BLaER1 (cell line): Measurements from ENCODE around the gene KHK.

Experiments used
- H3K27ac ChIP-seq: shearing (Covaris generic); formaldehyde crosslinking; 2 replicates; pipeline ENCODE4 v1.8.1; 2022
- H3K27me3 ChIP-seq: shearing (Covaris generic); formaldehyde crosslinking; 2 replicates; pipeline ENCODE4 v1.8.1; 2022
- H3K36me3 ChIP-seq: shearing (Covaris generic); formaldehyde crosslinking; 2 replicates; pipeline ENCODE4 v1.8.1; 2022
- H3K4me1 ChIP-seq: shearing (Covaris generic); formaldehyde crosslinking; 2 replicates; pipeline ENCODE4 v1.8.1; 2022
- H3K4me2 ChIP-seq: shearing (Covaris generic); formaldehyde crosslinking; 2 replicates; pipeline ENCODE4 v1.8.1; 2022
- H3K4me3 ChIP-seq: shearing (Covaris generic); formaldehyde crosslinking; 2 replicates; pipeline ENCODE4 v1.8.1; 2022
- H3K9ac ChIP-seq: shearing (Covaris generic); formaldehyde crosslinking; 2 replicates; pipeline ENCODE4 v1.8.1; 2022
- H3K9me3 ChIP-seq: shearing (Covaris generic); formaldehyde crosslinking; 2 replicates; pipeline ENCODE4 v1.8.1; 2022
- H4K20me1 ChIP-seq: shearing (Covaris generic); formaldehyde crosslinking; 2 replicates; pipeline ENCODE4 v1.8.1; 2022
- Cebpa-rat ChIP-seq: shearing (Covaris generic); IDR thresholded peaks from 2 replicates; pipeline ENCODE4 v1.8.1; 2022

KHK gene

GRCh38 chr2:27145682-27146081, 59.1 kb downstream of the KHK start:
- TF ChIP-seq Cebpa-rat = no peak
- Histone ChIP-seq H3K4me1 (peaks cover 14% of the 10 kb centered on the region), H3K27ac (no peak overlapping the region), H3K4me2 (no peak overlapping the region), H3K9ac (no peak overlapping the region), H3K36me3 (no peaks in the 10 kb centered on the region), H4K20me1 (no peaks in the 10 kb centered on the region), H3K9me3 (no peaks in the 10 kb centered on the region), H3K4me3 (no peak overlapping the region), H3K27me3 (no peaks in the 10 kb centered on the region)

- no peak overlapping the region for H3K9ac ChIP-seq
- H3K9me3 ChIP-seq = no peaks in the 10 kb centered on the region
- no peaks in the 10 kb centered on the region for H3K27me3 ChIP-seq
- H3K4me1 ChIP-seq = peaks cover 14% of the 10 kb centered on the region
- H3K27ac ChIP-seq = no peak overlapping the region
- H4K20me1 ChIP-seq = no peaks in the 10 kb centered on the region
- no peaks in the 10 kb centered on the region for H3K36me3 ChIP-seq
- no peak overlapping the region for H3K4me3 ChIP-seq
- no peak for TF ChIP-seq Cebpa-rat
- H3K4me2 ChIP-seq = peak overlapping the region; percentile 45
Observed at GRCh38 chr2:27147935-27148334, 61.4 kb downstream of the KHK start.

GRCh38 chr2:27148801-27149439, 62.3 kb downstream of the KHK start, which contains the start of gene TCF23:
TCF23 (plus strand) TSS chr2:27149004; CDS start chr2:27149134, 130 bp downstream.
- no peak within 1 kb of the TSS for H3K9ac ChIP-seq
- H4K20me1 ChIP-seq = no peaks in the 10 kb centered on the region
- H3K9me3 ChIP-seq = no peaks in the 10 kb centered on the region
- H3K4me3 ChIP-seq = no peak within 1 kb of the TSS
- peak within 1 kb of the TSS; percentile 45 for H3K4me2 ChIP-seq
- H3K4me1 ChIP-seq = peaks cover 14% of the 10 kb centered on the region
- no peaks in the 10 kb centered on the region for H3K36me3 ChIP-seq
- H3K27ac ChIP-seq = no peak within 1 kb of the TSS
- H3K27me3 ChIP-seq = no peaks in the 10 kb centered on the region
- TF ChIP-seq Cebpa-rat = no peak

GRCh38 chr2:27149570-27150405, 63.2 kb downstream of the KHK start:
- no peak overlapping the region for H3K9ac ChIP-seq
- H4K20me1 ChIP-seq = no peaks in the 10 kb centered on the region
- no peaks in the 10 kb centered on the region for H3K9me3 ChIP-seq
- H3K27me3 ChIP-seq = no peaks in the 10 kb centered on the region
- H3K4me1 ChIP-seq = peaks cover 14% of the 10 kb centered on the region
- no peaks in the 10 kb centered on the region for H3K36me3 ChIP-seq
- no peak overlapping the region for H3K4me2 ChIP-seq
- H3K27ac ChIP-seq = no peak overlapping the region
- no peak overlapping the region for H3K4me3 ChIP-seq
- no peak for TF ChIP-seq Cebpa-rat
